HS-5 (cell line): Measurements from ENCODE around the gene PMPCA.

Experiments
- DNase-seq: peaks from one replicate; pipeline ENCODE4 v3.0.0-alpha.2; 2012; ENCODE audit warnings: low read depth

The PMPCA gene

DNA sequence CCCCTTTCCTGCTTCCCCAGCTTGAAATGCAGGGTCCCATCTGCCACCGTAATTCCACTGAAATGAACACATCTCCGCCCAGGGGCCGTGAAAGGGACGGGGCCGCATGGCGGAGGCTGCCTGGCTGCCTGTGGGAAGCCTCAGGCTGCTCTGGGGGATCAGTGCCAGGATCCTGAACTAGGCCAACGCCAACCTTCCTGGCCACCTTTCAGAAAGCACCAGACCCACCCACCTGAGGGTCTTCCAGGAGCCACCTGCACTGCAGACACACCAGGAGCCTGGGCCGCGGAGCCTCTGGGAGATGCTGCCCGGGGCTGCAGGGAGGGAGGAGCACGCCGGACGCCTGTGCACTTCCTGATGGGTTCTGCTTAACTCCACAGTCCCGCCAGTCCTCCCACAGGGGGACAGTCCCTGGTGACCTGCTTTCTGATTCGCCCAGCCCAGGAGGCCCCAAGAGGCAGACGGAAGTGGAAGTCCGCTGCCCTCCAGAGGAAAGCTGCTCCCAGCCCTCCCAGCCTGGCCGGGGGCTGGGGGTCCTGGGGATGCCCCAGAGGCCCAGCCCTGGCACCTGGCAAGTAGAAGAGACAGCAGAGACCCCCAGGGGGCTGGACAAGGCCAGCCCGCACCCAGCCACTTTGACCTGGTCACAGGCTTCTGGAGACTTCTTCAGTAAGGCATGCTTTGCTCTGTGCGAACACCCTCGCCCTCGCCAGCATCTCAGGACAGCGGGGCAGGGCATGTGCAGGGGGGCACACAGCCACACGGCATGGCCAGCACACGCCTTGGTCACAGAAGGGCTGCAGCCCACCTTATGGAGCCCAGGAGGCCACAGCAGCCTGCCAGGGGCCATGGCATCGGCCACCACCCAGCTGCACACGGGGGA lies 36.9 kb upstream of the PMPCA start, which contains the start of gene CARD9:
Gene CARD9, minus strand, starts transcription at position 370 of the 883 bp plus-strand sequence. CDS start 1,591 bp downstream, outside the sequence.
- DNase-seq = no peak

DNA sequence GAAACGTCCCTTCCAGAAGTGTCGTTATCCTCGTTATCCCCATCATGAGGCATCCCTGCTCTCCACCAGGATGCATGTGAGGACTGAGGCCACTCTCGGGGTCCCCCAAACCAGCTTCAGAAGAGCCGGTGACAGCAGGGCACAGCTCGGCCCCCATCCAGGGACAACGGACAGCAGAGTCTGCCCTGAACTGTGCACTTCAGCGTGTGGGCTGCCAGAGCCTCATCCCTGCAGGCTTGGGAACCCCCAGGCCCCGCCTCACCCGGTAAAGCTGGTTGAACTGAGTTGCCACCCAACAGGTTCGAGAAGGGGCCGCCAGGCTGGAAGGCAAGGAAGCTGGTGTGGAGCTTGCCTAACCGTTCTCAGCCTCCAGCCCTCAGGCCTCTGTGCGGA lies 36.3 kb upstream of the PMPCA start:
- no peak for DNase-seq

DNA sequence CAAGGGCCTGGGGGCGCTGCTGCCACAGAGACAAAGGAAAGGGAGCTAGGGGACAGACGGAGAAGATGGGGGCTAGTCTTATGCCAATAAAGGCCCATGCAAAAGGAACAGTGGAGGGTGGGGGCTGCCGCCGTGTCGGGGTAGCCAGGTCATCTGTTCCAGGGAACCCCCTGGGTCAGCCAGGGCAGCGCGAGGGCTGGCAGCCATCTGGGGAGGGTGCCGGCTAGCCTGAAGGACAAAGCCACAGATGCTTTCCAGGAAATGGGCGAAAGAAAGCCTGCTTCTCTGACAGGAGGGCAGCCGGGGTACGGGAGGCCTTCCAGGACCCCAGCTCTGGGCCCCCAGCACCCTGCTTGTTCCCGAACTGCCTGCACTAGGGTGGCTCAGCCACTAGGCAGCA lies 35.4 kb upstream of the PMPCA start:
- DNase-seq = no peak

DNA sequence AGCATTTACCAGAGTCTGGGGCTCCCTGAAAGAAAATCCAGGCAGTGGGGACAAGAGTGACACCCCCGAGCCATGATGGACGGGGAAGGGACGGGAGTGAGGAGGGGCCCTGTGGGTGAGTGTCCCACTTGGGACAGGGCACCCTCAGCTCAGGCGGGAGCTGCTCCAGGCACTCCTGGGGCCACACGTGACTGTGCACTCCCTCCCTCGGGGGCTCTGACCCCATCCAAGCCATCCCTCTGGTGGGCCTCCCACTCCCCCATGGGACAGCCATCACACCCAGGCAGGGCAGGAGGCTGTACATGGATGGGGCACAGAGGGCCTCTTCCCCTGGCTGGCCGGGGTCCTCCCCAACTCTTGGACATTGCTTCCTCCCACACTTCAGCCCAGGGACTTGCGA lies 34.0 kb upstream of the PMPCA start:
- no peak for DNase-seq

DNA sequence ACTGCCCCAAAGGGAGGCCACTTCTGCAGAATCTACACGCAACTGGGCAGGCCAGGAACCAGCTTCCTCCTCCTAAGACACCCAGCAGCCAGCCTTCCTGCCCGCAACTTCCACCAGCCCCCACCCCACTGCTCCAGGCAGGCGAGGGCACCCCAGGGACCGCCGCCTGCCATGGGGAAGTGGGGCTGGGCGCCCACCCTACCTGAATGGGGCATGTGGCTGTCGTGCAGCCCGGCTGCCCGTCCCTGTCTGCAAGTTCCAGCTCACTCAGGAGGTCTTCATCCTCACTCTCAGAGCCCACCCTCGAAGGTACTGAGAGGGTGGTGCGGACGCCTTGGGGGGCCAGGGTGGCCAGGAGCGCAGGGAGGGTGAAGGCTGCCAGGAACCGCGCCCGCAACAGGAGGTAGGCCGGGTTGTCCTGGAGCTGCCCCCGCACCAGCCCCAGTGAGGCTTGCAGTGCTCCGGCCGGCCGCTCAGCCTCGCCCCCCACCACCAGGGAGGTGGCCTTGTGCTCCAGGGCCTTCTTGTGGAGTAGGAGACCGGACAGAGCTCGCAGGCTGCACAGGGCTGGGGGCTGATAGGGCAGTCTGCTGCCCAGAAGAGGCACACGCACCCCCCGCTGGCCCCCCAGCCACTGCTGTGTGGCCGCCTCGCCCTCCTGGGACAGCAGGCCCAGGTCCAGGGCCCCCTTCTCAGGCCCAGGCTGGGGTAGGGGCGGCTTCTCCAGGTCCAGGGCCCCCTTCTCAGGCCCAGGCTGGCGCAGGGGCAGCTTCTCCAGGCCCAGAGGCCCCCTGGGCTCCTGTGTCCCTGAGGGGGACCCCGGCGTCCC lies 32.9 kb upstream of the PMPCA start:
- no peak for DNase-seq

DNA sequence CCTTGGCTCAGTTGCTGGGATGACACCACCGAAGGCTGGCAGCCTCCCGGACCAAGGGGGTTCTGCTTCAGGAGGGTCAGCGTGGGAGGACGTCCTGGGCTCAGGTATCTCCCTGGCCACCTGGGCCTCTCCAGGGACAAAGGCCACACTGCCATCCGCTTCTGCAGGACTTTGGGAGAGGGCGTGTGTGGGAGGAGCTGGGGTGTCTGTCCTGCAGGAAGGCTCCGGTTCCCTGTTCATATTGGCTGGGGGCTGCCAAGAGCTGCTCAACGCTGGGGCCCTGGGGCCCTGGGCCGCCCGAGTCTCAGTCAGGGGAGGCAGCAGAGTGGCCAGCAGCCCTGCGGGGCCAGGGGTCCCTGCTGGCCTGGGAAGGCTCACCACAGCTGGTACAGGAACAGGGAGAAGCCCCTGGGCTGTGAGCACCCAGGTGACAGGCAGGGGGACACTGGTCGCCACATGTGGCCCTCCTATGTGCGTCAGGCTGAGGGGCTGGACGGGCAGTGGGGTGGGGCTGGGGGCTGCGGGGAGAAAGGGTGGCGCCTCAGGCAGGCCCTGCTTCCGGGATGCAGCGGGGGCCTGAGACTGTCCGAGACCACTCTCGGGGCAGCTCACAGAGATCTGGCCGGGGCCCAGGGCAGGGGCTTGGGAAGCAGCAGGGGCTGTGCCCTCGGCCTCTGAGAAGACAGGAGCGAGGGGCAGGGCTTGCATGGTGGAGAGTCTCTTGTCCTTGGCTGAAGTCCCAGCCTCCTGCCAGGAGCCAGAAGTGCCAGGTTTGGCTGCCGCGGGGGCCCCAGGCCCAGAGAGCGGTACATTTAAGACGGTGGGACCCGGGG lies 32.1 kb upstream of the PMPCA start:
- DNase-seq = no peak

DNA sequence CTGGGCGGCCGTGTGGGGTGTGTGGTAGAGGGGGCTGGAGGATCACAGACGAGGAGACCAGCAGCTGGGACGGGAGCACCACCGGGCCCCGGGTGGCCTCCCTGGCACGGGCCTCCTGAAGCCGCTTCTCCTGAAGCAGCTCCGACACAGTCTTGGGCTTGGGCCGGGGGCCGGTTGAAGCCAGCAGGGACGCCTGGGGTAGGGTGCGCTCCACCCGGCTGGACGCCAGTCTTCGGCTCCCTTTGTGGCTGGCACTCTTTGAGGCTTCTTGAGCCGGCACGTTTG lies 31.5 kb upstream of the PMPCA start:
- no peak for DNase-seq

DNA sequence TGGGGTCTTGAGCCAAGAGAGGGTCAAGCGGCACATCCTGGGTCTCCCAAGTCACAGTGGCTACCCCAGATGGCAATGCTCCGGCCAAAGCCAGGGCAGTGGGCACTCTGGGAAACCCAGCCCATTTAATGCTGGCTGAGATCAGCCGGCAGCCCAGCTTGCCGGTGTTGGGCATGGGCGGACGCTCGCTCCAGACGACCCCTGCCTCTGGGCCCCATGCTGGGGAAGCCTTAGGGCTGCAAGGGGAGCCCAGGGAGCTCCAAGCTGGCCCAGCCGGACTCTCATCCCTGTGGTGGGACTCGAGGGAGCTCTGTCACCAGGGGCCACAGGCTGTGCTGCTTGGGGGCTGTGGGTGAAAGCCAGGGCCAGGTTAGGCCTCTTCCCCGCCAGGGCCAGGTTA lies 31.1 kb upstream of the PMPCA start:
- DNase-seq = no peak

DNA sequence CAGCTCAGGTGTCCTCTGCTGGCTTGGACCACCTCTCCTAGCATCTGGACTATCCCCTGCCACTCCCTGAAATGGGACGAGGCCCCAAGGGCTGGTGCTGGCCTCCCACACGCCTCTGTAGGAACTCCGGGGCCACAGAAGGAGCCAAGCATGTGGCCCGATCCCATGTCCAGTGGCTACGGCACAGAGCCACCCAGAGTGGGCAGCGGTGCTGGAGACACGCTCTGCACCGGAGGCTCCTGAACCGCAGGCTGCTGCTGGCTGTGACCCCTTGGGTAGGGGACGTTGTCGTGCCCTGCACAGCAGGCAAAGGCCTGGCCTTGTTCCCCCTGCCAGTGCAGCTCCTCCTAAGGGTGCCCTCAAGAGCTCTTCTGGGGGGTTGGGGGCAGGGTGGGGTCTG lies 30.6 kb upstream of the PMPCA start:
- no peak for DNase-seq

DNA sequence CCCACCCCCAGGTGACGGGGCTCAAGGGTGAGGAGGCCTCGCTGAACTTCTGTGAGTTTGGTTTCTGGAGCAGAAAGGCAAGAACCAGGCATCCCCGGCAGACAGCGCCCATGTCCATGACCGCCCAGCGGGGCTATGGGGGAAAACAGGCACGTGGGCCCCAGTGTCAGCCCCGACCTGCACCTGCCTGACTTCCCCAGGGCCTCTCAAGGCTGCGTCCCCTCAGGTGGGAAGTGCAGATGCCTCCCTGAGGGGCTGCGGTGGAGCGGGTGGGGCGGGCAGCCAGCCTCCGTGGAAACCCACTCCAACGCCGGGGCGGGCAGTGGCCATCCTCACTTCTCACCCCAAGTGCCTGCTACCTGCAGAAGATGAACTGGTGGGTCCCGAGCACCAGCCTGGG lies 30.1 kb upstream of the PMPCA start:
- DNase-seq = no peak

DNA sequence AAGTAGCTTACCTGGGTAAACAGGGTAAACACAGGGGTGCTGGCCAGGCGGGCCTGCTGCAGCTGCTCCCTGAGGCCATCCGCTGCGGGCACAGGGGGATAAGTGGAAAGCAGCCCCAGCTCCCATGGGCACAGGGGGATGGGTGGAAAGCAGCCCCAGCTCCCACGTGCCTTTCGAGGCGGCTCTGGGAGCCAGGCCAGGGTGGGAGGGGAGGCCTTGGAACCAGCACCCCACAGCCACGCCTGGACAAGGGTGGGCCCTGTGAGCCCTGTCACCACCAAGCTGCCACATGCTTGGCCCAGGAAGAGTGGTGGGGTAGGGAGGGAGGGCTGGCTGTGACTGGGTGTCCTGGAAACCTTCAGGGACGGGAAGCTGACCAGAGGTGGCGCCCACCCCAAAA lies 29.1 kb upstream of the PMPCA start:
- DNase-seq = no peak

DNA sequence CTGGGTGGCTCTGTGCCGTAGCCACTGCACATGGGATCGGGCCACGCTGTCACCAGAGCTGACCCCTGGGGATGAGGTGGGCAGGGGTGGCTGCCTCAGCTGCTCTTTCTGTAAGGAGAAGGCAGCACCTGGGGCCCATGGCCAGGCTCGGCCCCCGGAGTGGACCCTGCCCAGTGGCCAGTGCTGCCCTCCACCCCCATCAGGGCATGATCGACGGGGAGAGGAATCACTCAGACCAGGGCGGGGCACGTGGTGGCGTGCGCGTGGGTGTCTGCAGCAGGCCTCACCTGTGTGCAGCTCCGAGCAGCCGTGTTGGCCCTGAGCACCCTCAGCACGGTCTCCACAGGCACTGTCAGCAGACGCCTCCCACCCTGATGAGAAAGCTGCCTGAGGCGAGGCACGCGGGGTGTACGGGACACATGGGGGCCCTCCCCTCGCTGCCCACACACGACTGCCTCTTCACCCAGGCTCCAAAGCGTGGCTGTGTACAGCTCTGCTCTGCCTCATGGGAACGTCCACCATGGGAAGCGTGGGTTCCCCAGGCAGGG lies 28.4 kb upstream of the PMPCA start:
- DNase-seq = no peak

DNA sequence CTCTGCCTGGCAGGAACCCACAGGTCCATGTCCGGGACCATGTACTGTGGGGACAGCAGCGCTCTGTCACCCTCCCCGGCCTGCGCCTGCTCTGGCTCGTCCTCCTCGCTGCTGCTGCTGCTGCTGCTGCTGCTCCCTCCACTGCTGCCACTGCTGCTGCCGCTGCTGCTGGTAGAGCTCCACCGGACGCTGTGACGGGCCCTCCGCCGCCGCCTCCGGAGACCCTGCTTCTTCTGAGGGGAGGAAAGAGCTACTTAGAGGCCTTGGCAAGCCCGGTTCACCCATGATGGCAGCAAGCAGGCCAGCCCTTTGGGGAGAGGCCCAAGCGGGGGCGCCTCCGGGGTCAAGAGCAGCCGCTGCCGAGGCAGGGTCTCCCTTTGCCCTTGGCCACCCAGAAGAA lies 27.0 kb upstream of the PMPCA start:
- no peak for DNase-seq

DNA sequence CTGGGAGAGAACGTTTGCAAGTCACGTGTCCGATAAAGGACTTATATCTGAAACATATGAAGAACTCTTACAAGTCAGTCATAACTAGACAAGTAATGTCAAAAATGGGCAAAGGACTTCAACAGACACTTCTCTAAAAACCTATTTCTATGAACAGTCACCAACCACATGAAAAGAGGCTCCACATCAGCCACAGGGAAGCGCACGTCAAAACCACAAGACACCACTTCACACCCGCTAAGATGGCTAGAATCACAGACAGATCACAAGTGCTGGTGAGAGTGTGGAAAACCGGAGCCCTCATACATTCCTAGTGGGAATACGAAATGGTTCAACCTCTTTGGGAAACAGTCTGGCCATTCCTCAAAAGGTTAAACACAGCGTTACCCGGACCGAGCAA lies 25.4 kb upstream of the PMPCA start:
- DNase-seq = no peak

DNA sequence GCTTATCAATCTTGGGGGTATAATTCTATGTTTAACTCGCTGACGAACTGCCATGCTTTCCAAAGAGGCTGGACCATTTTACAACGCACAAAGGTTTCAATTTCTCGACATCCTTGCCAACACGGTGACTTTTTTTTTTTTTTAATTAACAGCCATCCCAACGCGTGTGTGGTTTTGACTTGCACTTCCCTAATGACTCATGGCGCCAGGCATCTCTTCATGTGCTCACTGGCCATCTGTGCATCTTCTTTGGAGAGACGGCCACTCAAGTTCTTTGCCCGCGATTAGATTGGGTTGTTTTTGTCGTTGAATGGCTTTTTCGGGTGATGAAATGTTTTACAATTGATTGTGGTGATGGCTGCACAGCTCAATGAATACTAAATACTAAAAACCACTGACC lies 24.4 kb upstream of the PMPCA start:
- DNase-seq = no peak

DNA sequence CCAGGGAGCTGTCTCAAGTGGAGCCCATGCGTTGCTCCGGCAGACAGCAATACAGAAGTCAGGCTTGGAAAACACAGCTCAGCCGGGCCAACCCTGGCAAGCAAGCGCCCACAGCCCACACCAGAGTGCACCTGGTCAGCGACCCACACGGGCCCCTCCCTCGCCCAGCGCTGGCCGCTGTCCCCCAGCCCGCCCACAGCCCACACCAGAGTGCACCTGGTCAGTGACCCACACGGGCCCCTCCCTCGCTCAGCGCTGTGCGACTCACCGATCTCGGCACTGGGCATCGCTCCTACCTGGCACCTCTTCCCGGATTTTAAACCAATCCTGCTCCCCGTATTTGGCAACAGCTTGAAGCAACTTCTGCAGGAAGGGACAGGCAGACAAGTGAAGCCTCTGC lies 23.2 kb upstream of the PMPCA start:
- no peak for DNase-seq

DNA sequence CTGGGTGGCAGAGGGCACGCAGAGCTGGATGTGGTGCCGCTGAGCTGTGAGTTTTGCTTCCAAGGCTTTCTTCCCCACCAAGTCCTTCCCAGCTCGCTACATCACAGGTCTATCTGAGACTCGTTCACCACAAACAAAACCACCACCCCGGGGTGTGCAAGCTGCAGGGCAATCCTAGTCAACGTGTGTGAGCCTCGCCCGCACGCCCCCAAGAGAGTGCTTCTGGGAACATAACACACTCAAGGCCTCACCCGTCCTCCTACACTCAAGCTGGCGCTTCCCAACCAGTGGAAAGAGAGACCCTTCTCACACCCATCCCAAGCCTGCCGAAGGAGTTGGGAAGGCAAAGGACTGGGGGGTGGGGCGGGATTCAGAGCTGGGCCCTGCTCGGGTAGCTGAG lies 21.1 kb upstream of the PMPCA start:
- DNase-seq = no peak

DNA sequence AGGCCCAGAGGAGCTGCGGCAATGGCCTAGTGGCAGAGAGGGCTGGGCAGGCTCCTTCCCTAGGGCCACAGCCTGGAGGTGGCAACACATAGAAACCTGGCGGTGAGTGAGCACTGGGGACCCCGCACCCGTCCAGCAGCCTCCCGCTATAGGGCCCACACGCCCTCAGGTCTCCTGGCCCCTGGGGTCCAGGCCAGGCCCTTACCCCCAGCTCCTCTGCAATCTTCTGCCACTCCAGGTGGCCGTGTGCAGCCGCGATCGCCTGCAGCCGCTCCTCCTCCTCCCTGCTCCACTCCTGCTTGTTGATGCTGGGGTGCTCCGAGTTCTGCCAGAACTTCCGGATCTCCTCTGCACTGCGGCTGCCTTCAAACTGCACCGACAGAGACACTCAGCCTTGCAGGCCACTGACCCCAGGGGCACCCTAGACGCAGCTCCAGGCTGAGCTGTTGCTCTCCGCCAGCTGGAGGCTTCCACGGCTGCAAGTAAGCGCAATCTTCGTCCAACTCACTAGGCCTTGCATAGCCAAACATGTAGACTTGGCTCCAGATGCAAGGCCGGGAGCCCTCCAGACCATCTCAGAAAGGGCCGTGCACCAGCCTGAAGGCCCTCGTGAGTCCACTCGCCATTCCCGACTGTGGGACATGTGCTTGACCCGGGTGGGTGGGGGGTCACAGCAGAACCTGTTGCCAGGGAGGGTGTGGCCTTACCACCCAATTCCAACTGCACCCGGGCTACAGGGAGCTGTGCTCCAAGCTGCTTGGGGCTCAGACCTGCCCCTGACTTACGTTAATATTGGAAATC lies 18.5 kb upstream of the PMPCA start:
- no peak for DNase-seq

DNA sequence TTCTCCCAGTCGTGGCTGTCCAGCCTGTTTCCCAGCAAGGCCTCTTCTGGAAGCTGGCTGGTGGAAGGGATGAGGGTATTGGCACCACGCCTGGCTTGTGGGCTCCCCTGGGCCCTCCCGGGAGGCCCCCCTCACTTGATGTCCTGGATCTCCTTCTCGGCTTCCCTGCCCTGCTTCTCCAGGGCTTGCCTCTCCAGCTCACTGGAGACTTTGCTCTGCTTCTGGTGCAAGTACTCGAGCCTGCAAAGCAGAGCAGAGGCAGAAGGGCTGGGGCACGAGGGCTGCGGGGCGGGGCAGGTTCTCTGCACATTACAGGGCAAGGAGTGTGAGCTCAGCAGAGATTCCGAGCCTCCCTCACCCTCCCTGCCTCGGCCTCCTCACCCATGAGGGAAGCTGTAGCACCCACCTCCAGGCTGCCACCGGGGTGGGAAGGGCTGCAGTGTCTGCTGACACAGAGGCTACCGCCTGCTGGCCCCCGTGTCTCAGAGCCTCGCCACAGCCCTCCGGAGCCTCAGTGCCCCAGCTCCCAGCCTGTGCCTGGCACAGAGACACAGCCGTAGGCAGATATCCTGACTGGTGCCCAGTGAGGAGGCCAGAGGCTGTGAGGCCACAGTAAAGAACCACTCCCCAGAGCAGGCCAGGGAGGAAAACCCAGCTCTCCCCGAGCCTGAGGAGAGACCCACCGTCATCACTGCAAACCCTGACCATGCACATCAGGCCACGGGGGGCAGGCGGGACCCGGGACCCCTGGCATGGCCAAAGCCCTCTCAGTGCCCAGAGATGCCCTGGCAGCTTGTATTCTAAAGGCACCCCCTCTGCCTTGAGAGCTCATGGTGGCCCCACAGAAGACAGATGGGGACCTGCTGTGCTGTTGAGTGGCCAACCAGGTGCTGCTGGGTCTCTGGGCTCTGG lies 17.7 kb upstream of the PMPCA start:
- DNase-seq = no peak

DNA sequence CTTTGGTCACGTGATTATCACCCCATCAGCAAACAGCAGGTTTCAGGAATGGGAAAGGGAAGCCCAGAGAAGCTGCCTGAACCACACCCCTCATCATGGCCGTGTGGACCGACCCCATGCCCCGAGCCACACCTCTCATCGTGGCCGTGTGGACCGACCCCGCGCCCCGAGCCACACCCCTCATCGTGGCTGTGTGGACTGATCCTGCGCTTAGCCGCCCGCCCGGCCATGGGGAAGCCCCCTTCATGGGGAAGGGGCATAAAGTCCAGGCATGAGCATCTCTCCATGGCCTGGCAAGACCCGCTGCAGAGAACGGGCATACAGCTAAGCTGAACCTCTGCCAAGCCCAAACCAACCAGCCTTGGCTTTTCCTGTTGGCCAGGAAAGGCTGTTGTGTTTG lies 16.9 kb upstream of the PMPCA start:
- no peak for DNase-seq
